ENCODE measurements around the gene MLLT3.

Gene MLLT3

GRCh38 chr9:20659474-20659967 is 37.2 kb upstream of the MLLT3 start:
- TF ChIP-seq SIN3A (IDR thresholded peaks at IDR 0.05; ENCODE audit: borderline replicate concordance, insufficient read depth, low read length) = no peak
- TF ChIP-seq FOXP2 (optimal IDR thresholded peaks at IDR 0.05; ENCODE audit: borderline replicate concordance, extremely low read depth, extremely low read length, insufficient read depth) = no peak
- TF ChIP-seq REST (IDR thresholded peaks at IDR 0.05; ENCODE audit: insufficient read depth in 1 of 2, low read depth in 2 of 2, low read length in 2 of 2) = no peak
- no peak for TF ChIP-seq TAF1 (IDR thresholded peaks at IDR 0.05; ENCODE audit: borderline replicate concordance, insufficient read depth, low read length)
- TF ChIP-seq POLR2AphosphoS5 (IDR thresholded peaks at IDR 0.05; ENCODE audit: low read depth, low read length) = no peak

- no peak for TF ChIP-seq FOXP2 (optimal IDR thresholded peaks at IDR 0.05; ENCODE audit: borderline replicate concordance, extremely low read depth, extremely low read length, insufficient read depth)
- no peak for TF ChIP-seq SIN3A (IDR thresholded peaks at IDR 0.05; ENCODE audit: borderline replicate concordance, insufficient read depth, low read length)
- no peak for TF ChIP-seq TAF1 (IDR thresholded peaks at IDR 0.05; ENCODE audit: borderline replicate concordance, insufficient read depth, low read length)
- no peak for TF ChIP-seq POLR2AphosphoS5 (IDR thresholded peaks at IDR 0.05; ENCODE audit: low read depth, low read length)
- TF ChIP-seq REST (IDR thresholded peaks at IDR 0.05; ENCODE audit: insufficient read depth in 1 of 2, low read depth in 2 of 2, low read length in 2 of 2) = no peak
Measured at GRCh38 chr9:20658677-20659473, 36.6 kb upstream of the MLLT3 start.

GRCh38 chr9:20651939-20652338 is 29.6 kb upstream of the MLLT3 start:
- TF ChIP-seq POLR2AphosphoS5 (IDR thresholded peaks at IDR 0.05; ENCODE audit: low read depth, low read length) = no peak
- TF ChIP-seq TAF1 (IDR thresholded peaks at IDR 0.05; ENCODE audit: borderline replicate concordance, insufficient read depth, low read length) = no peak
- TF ChIP-seq SIN3A (IDR thresholded peaks at IDR 0.05; ENCODE audit: borderline replicate concordance, insufficient read depth, low read length) = no peak
- no peak for TF ChIP-seq REST (IDR thresholded peaks at IDR 0.05; ENCODE audit: insufficient read depth in 1 of 2, low read depth in 2 of 2, low read length in 2 of 2)
- TF ChIP-seq FOXP2 (optimal IDR thresholded peaks at IDR 0.05; ENCODE audit: borderline replicate concordance, extremely low read depth, extremely low read length, insufficient read depth) = no peak

- TF ChIP-seq FOXP2 (optimal IDR thresholded peaks at IDR 0.05; ENCODE audit: borderline replicate concordance, extremely low read depth, extremely low read length, insufficient read depth) (no peak), SIN3A (IDR thresholded peaks at IDR 0.05; ENCODE audit: borderline replicate concordance, insufficient read depth, low read length) (no peak), POLR2AphosphoS5 (IDR thresholded peaks at IDR 0.05; ENCODE audit: low read depth, low read length) (no peak), TAF1 (IDR thresholded peaks at IDR 0.05; ENCODE audit: borderline replicate concordance, insufficient read depth, low read length) (no peak), REST (IDR thresholded peaks at IDR 0.05; ENCODE audit: insufficient read depth in 1 of 2, low read depth in 2 of 2, low read length in 2 of 2) (no peak)
Measured at GRCh38 chr9:20650750-20651299, 28.5 kb upstream of the MLLT3 start.

Measured in PFSK-1 (cell line).